A673 (cell line): ENCODE measurements around the gene INTS4. TPM values are rescaled to one million over a fixed set of nuclear protein-coding genes. Genes with fewer than 3 reads are reported as not detected.
"Not testable (repeated sequence)": the region's sequence is repeated elsewhere in the genome, so short reads cannot be mapped to it uniquely, and the experiment has no call there.

Source experiments
- BruUV-seq: library from RNA; stranded (reverse); fragments of 400-500 nt; replicated peaks from 2 replicates; lab custom pipeline; 2021; lab: Mats Ljungman, UMichigan
- CTCF ChIA-PET: fragments of 300-600 bp; sonication (Branson Sonifier 250); formaldehyde crosslinking; loops from one replicate; lab custom pipeline; 2022; ENCODE audit warnings: antibody characterized with exemption; lab: Charles Lee
- POLR2A ChIA-PET: fragments of 300-600 bp; sonication (Branson Sonifier 250); formaldehyde crosslinking; loops from one replicate; lab custom pipeline; 2022; ENCODE audit warnings: antibody characterized with exemption; ENCODE audit not compliant: low non-redundant PET; lab: Charles Lee
- DNase-seq: peaks from one replicate; pipeline ENCODE4 v3.0.0-alpha.2; 2015; ENCODE audit warnings: low spot score
- H3K27ac ChIP-seq: fragments of 200-600 bp; sonication (generic); 2 replicates; pipeline ENCODE4 v1.5.1; 2016; ENCODE audit warnings: mixed run types, low read depth, mild to moderate bottlenecking, mixed read lengths, antibody characterized with exemption, low read length; ENCODE audit not compliant: poor library complexity, severe bottlenecking
- H3K27me3 ChIP-seq: fragments of 200-600 bp; sonication (generic); replicated peaks from 2 replicates; pipeline ENCODE4 v1.6.1; 2017; ENCODE audit warnings: mixed run types, low read depth, mild to moderate bottlenecking, mixed read lengths, antibody characterized with exemption, low read length; ENCODE audit not compliant: insufficient read depth, poor library complexity
- H3K36me3 ChIP-seq: fragments of 200-600 bp; sonication (generic); 2 replicates; pipeline ENCODE4 v1.6.1; 2016; ENCODE audit warnings: mixed run types, mild to moderate bottlenecking, mixed read lengths, antibody characterized with exemption, low read length; ENCODE audit not compliant: insufficient read depth, poor library complexity, severe bottlenecking
- H3K4me1 ChIP-seq: fragments of 200-600 bp; sonication (generic); 2 replicates; pipeline ENCODE4 v1.6.1; 2017; ENCODE audit warnings: mixed run types, mild to moderate bottlenecking, mixed read lengths, antibody characterized with exemption, low read length; ENCODE audit not compliant: insufficient read depth, poor library complexity, severe bottlenecking
- H3K4me3 ChIP-seq: fragments of 200-600 bp; sonication (generic); 2 replicates; pipeline ENCODE4 v1.5.1; 2016; ENCODE audit warnings: low read depth, mixed run types, mild to moderate bottlenecking, mixed read lengths, low read length; ENCODE audit not compliant: poor library complexity, severe bottlenecking
- H3K9me3 ChIP-seq: fragments of 200-600 bp; sonication (generic); 2 replicates; pipeline ENCODE4 v1.6.1; 2016; ENCODE audit warnings: mixed run types, low read depth, mild to moderate bottlenecking, mixed read lengths, antibody characterized with exemption, low read length; ENCODE audit not compliant: poor library complexity, severe bottlenecking
- EZH2 ChIP-seq: fragments of 200-600 bp; sonication (generic); IDR thresholded peaks from 2 replicates; pipeline ENCODE4 v1.6.1; 2017; ENCODE audit warnings: borderline replicate concordance, low read depth, mild to moderate bottlenecking, mixed read lengths, antibody characterized with exemption, low read length; ENCODE audit not compliant: poor library complexity, severe bottlenecking
- intact Hi-C: fragments of 100-400 bp; cut with micrococcal nuclease; formaldehyde crosslinking; loops from one replicate; pipeline ENCODE4 v1.10.0; 2022; ENCODE audit not compliant: unreplicated experiment
- total RNA-seq: library from RNA; stranded (reverse); gene quantifications from 2 replicates; pipeline ENCODE4 v1.2.3, GENCODE V29; 2021

The INTS4 gene
- total RNA-seq, 1 experiment from 2014 or later = 66.1 TPM

GRCh38 chr11:77959434-77959833, 35.0 kb downstream of the INTS4 start:
- intact Hi-C loops = no loop called here
- peak; percentile 64 for DNase-seq
- BruUV-seq = no TSS peak
- CTCF ChIA-PET = no interaction called here
- Histone ChIP-seq H3K4me3 (no peak overlapping the region), H3K9me3 (no peaks in the 10 kb centered on the region), H3K36me3 (peaks cover 4% of the 10 kb centered on the region), H3K27me3 (no peaks in the 10 kb centered on the region), H3K4me1 (peaks cover 4% of the 10 kb centered on the region), H3K27ac (no peak overlapping the region)
- POLR2A ChIA-PET = interaction anchor here (0.7 kb wide), 1 partner anchor 18 kb away, joined by 3 read pairs; no protein-coding TSS in a partner anchor
- no peak for TF ChIP-seq EZH2

- H3K36me3 ChIP-seq, CTCF ChIA-PET, POLR2A ChIA-PET, BruUV-seq, H3K27ac ChIP-seq, H3K27me3 ChIP-seq, DNase-seq, H3K4me1 ChIP-seq, intact Hi-C loops, H3K9me3 ChIP-seq, H3K4me3 ChIP-seq: not testable (repeated sequence)
Observed at GRCh38 chr11:77958583-77959177, 35.8 kb downstream of the INTS4 start.

GRCh38 chr11:77943296-77943695, 51.2 kb downstream of the INTS4 start:
- intact Hi-C loops, DNase-seq, BruUV-seq, H3K4me3 ChIP-seq, H3K4me1 ChIP-seq, H3K36me3 ChIP-seq, POLR2A ChIA-PET, H3K27me3 ChIP-seq, H3K27ac ChIP-seq, H3K9me3 ChIP-seq, CTCF ChIA-PET: not testable (repeated sequence)

GRCh38 chr11:77942465-77942864, 52.0 kb downstream of the INTS4 start:
- H3K36me3 ChIP-seq, intact Hi-C loops, H3K27me3 ChIP-seq, CTCF ChIA-PET, POLR2A ChIA-PET, BruUV-seq, H3K4me1 ChIP-seq, DNase-seq, H3K4me3 ChIP-seq, H3K9me3 ChIP-seq, H3K27ac ChIP-seq: not testable (repeated sequence)

GRCh38 chr11:77933596-77933995, 60.9 kb downstream of the INTS4 start:
- H3K9me3 ChIP-seq, H3K27me3 ChIP-seq, H3K27ac ChIP-seq, DNase-seq, intact Hi-C loops, H3K4me1 ChIP-seq, H3K4me3 ChIP-seq, POLR2A ChIA-PET, BruUV-seq, H3K36me3 ChIP-seq, CTCF ChIA-PET: not testable (repeated sequence)

- BruUV-seq, H3K4me1 ChIP-seq, intact Hi-C loops, H3K9me3 ChIP-seq, CTCF ChIA-PET, H3K27ac ChIP-seq, H3K36me3 ChIP-seq, POLR2A ChIA-PET, H3K4me3 ChIP-seq, DNase-seq, H3K27me3 ChIP-seq: not testable (repeated sequence)
Observed at GRCh38 chr11:77930334-77931208, 63.9 kb downstream of the INTS4 start.

- H3K27ac ChIP-seq, H3K36me3 ChIP-seq, H3K27me3 ChIP-seq, BruUV-seq, H3K9me3 ChIP-seq, POLR2A ChIA-PET, CTCF ChIA-PET, intact Hi-C loops, DNase-seq, H3K4me3 ChIP-seq: not testable (repeated sequence)
- peaks cover 16% of the 10 kb centered on the region for H3K4me1 ChIP-seq
Observed at GRCh38 chr11:77917713-77918112, 76.8 kb downstream of the INTS4 start.
